GM21528 (cell line): Measurements from ENCODE around the gene CAPN2.

Source experiments
- ATAC-seq: cut with Tn5 transposase; IDR thresholded peaks from one replicate; pipeline ENCODE4 v1.9.1; 2021; ENCODE audit warnings: mild to moderate bottlenecking, moderate library complexity; ENCODE audit not compliant: unreplicated experiment, low FRiP score

Gene CAPN2

DNA sequence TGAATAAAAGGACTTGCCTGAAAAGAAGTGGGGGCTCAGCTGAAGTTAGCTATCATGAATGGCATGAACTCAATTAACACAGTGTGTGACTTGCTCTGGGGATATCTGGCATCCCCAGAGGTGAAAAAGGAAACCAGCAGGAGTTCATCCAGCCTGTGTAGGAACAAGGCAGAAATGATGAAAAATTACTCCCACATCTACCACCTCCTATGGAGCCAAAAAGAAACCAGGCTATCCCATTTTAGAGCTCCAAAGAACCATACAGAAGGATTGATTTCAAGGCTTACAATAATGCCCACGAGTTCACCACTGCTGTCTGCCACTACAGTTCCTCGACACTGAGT lies 108.1 kb downstream of the CAPN2 start:
- no peak for ATAC-seq

DNA sequence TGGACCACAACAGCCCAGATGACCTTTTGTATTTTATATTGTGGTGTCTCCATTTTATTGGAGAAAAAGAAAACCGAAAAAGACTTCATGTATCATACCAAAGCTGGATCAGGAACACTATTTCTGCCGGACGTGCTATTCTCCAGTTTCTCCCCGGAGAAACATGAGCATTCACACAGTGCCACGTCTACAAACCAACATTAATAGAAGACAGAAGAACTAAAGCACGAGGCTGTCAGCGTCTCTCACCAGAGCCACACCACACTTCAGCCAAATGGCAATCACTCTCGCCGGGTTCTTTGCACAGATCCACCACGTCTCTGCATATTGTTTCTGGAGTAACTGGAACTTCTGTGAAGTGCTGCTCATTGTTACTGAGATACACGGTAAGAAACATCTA lies 108.6 kb downstream of the CAPN2 start:
- ATAC-seq, result no peak

DNA sequence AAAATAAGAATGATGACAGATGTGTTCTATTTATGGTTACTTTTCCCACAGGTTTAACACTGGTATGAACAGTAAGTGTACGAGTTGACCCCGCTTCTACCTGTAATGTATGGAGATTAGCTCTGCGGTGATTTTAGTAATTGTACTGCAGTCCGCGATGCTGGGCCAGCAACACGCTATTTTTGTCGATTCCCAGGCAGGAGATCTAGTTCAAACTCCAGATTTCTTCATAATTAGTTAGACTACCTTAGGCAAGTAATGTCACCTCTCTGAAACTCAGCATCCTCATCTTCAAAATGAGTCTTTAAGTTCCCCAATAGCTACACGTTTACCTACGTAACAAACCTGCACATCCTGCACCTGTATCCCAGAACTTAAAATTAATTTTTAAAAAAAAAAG lies 111.9 kb downstream of the CAPN2 start:
- ATAC-seq, result no peak

DNA sequence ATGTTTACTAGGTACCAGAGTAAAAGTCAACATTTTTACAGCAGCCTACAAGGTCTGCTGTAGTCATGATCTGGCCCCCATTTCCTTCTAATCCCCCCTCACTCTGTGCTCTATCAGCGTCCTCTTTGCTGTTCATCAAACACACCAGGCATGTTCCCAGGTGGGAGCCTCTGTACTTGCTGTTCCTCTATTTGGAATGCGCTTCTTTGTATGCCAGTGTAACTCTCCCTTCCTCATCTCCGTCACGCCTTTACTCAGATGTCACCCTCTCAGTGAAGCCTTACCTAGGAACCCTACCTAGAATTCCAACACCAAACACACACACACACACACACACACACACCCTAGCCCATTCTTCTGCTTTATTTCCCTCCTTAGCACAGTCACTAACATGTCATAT lies 112.4 kb downstream of the CAPN2 start:
- ATAC-seq, result no peak
